WTC11 (cell line): ENCODE data around the gene PGGT1B. TPM values are rescaled to one million over a fixed set of nuclear protein-coding genes. Genes with fewer than 3 reads are reported as not detected.

ENCODE experiments used
- CREB1 ChIP-seq: sonication (generic); formaldehyde crosslinking; IDR thresholded peaks from 2 replicates; pipeline ENCODE4 v1.8.0; 2023; ENCODE audit warnings: mild to moderate bottlenecking, missing genetic modification reagents
- CREM ChIP-seq: sonication (generic); formaldehyde crosslinking; IDR thresholded peaks from 2 replicates; pipeline ENCODE4 v1.8.1; 2022; ENCODE audit warnings: mild to moderate bottlenecking, missing genetic modification reagents, moderate library complexity
- EMX1 ChIP-seq: fragments of 250-450 bp; sonication (Bioruptor Pico); IDR thresholded peaks from 2 replicates; pipeline ENCODE4 v1.8.0; 2021; ENCODE audit warnings: mild to moderate bottlenecking
- ESRRA ChIP-seq: sonication (generic); formaldehyde crosslinking; IDR thresholded peaks from 2 replicates; pipeline ENCODE4 v1.8.1; 2022; ENCODE audit warnings: mild to moderate bottlenecking, missing genetic modification reagents, borderline replicate concordance
- FOXP1 ChIP-seq: sonication (generic); formaldehyde crosslinking; IDR thresholded peaks from 2 replicates; pipeline ENCODE4 v1.8.0; 2022; ENCODE audit warnings: missing genetic modification reagents, mild to moderate bottlenecking, moderate library complexity, borderline replicate concordance
- GRHL2 ChIP-seq: fragments of 250-450 bp; sonication (Bioruptor Pico); IDR thresholded peaks from 2 replicates; pipeline ENCODE4 v1.8.0; 2022; ENCODE audit warnings: mild to moderate bottlenecking, moderate library complexity; ENCODE audit not compliant: insufficient replicate concordance, severe bottlenecking
- KAT7 ChIP-seq: sonication (generic); formaldehyde crosslinking; IDR thresholded peaks from 2 replicates; pipeline ENCODE4 v1.8.1; 2023; ENCODE audit warnings: missing genetic modification reagents, mild to moderate bottlenecking, borderline replicate concordance
- MYBL2 ChIP-seq: sonication (generic); formaldehyde crosslinking; IDR thresholded peaks from 2 replicates; pipeline ENCODE4 v1.8.1; 2023; ENCODE audit warnings: mild to moderate bottlenecking, moderate library complexity, missing genetic modification reagents
- NFYB ChIP-seq: sonication (generic); formaldehyde crosslinking; conservative IDR thresholded peaks from 2 replicates; pipeline ENCODE4 v1.8.0; 2022; ENCODE audit warnings: low read depth, missing genetic modification reagents
- TEAD4 ChIP-seq: sonication (generic); formaldehyde crosslinking; IDR thresholded peaks from 2 replicates; pipeline ENCODE4 v1.8.0; 2022; ENCODE audit warnings: mild to moderate bottlenecking, missing genetic modification reagents
- TP53 ChIP-seq: sonication (generic); formaldehyde crosslinking; IDR thresholded peaks from 2 replicates; pipeline ENCODE4 v1.8.1; 2023; ENCODE audit warnings: mild to moderate bottlenecking, missing genetic modification reagents
- total RNA-seq: library from RNA; stranded (reverse); gene quantifications from 3 replicates; pipeline ENCODE4 v1.2.3, GENCODE V29; 2021
- TF ChIP-seq, protein P1 (sequence below): sonication (generic); formaldehyde crosslinking; IDR thresholded peaks from 2 replicates; pipeline ENCODE4 v1.8.1; 2023; ENCODE audit warnings: mild to moderate bottlenecking, missing genetic modification reagents
- TF ChIP-seq, protein P2 (sequence below): sonication (generic); formaldehyde crosslinking; IDR thresholded peaks from 2 replicates; pipeline ENCODE4 v1.8.0; 2022; ENCODE audit warnings: mild to moderate bottlenecking, missing genetic modification reagents
- TF ChIP-seq, protein P3 (sequence below): sonication (generic); formaldehyde crosslinking; IDR thresholded peaks from 2 replicates; pipeline ENCODE4 v1.8.1; 2023; ENCODE audit warnings: mild to moderate bottlenecking, missing genetic modification reagents, borderline replicate concordance
- TF ChIP-seq, protein P4 (sequence below): sonication (generic); formaldehyde crosslinking; conservative IDR thresholded peaks from 2 replicates; pipeline ENCODE4 v1.8.1; 2023; ENCODE audit warnings: mild to moderate bottlenecking, low read depth, missing genetic modification reagents, moderate library complexity
- TF ChIP-seq, protein P5 (sequence below): sonication (generic); formaldehyde crosslinking; IDR thresholded peaks from 2 replicates; pipeline ENCODE4 v1.8.1; 2023; ENCODE audit warnings: mild to moderate bottlenecking, missing genetic modification reagents, moderate library complexity
- TF ChIP-seq, protein P6 (sequence below): sonication (generic); formaldehyde crosslinking; IDR thresholded peaks from 2 replicates; pipeline ENCODE4 v1.8.0; 2022; ENCODE audit warnings: mild to moderate bottlenecking, missing genetic modification reagents
- TF ChIP-seq, protein P7 (sequence below): sonication (generic); formaldehyde crosslinking; IDR thresholded peaks from 2 replicates; pipeline ENCODE4 v1.8.0; 2023; ENCODE audit warnings: mild to moderate bottlenecking, missing genetic modification reagents
- TF ChIP-seq, protein P8 (sequence below): sonication (generic); formaldehyde crosslinking; IDR thresholded peaks from 2 replicates; pipeline ENCODE4 v1.8.0; 2023; ENCODE audit warnings: missing genetic modification reagents
- TF ChIP-seq, protein P9 (sequence below): fragments of 250-450 bp; sonication (Bioruptor Pico); IDR thresholded peaks from 2 replicates; pipeline ENCODE4 v1.9.0; 2021; ENCODE audit warnings: moderate library complexity, mild to moderate bottlenecking, inconsistent platforms, borderline replicate concordance

PGGT1B gene
- total RNA-seq, 1 experiment from 2014 or later: 43.0 TPM

DNA sequence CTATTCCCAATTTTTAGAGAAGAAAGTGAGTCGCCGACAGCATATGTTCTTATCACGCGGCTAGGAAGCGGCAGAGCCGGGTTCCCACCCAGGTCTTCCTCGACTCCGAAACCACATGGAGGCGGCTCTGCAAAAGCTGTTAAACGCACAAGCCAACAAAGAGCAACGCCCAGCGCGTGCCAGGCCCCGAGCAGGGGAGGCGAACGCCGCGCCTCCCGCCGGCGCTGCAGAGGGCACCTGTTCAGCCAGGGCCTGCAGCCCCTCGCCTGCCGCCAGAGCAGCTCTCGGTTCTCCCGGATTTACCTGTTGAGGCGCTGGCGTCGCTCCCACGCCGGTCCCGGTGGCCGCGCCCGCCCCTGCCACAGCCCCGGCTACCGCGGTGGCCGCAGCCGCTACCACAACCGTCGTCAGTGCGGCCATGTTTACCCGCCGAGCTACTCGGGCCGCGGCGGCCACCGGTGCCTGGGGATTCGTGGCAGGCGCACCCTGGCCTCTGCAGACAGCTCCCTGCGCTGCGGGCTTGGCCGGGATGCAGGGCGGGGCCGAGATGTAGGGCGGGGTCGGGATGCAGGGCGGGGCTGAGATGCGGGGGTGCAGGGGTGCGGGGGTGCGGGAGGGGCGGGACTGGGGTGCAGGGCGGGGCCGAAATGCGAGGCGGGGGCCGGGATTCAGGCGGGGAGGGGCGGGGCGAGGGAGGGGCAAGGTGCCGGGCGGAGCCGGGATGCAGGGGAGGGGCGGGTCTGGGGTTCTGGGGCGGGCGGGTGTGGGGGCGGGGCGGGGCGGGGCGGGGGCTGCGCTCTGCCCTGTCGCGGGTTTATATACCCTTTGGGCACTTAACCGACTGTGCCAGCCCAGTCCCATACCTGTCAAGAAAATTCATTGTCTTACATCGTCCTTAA, 33.7 kb upstream of the PGGT1B start, which contains the start of gene CCDC112 (continued):
- TF ChIP-seq, protein P1, sequence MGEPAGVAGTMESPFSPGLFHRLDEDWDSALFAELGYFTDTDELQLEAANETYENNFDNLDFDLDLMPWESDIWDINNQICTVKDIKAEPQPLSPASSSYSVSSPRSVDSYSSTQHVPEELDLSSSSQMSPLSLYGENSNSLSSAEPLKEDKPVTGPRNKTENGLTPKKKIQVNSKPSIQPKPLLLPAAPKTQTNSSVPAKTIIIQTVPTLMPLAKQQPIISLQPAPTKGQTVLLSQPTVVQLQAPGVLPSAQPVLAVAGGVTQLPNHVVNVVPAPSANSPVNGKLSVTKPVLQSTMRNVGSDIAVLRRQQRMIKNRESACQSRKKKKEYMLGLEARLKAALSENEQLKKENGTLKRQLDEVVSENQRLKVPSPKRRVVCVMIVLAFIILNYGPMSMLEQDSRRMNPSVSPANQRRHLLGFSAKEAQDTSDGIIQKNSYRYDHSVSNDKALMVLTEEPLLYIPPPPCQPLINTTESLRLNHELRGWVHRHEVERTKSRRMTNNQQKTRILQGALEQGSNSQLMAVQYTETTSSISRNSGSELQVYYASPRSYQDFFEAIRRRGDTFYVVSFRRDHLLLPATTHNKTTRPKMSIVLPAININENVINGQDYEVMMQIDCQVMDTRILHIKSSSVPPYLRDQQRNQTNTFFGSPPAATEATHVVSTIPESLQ (CRISPR knock-in tag): no peak
- TF ChIP-seq FOXP1 (CRISPR knock-in tag) (peak; percentile 94), KAT7 (CRISPR knock-in tag) (0 out of 2 replicates have a peak, but pooled peaks have one; percentile 78), NFYB (0 out of 2 replicates have a peak, but pooled peaks have one; percentile 19), EMX1 (CRISPR knock-in tag) (no peak), CREM (CRISPR knock-in tag) (no peak), ESRRA (CRISPR knock-in tag) (0 out of 2 replicates have a peak, but pooled peaks have one; percentile 54), TEAD4 (0 out of 2 replicates have a peak, but pooled peaks have one; percentile 47), CREB1 (CRISPR knock-in tag) (no peak; the same call in 1 of the 2 replicates), TP53 (CRISPR knock-in tag) (peak; percentile 52; the same call in 1 of the 2 replicates), MYBL2 (CRISPR knock-in tag) (peak; percentile 87), GRHL2 (CRISPR knock-in tag) (no peak)
- TF ChIP-seq, protein P2, sequence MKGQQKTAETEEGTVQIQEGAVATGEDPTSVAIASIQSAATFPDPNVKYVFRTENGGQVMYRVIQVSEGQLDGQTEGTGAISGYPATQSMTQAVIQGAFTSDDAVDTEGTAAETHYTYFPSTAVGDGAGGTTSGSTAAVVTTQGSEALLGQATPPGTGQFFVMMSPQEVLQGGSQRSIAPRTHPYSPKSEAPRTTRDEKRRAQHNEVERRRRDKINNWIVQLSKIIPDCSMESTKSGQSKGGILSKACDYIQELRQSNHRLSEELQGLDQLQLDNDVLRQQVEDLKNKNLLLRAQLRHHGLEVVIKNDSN (CRISPR knock-in tag): peak; percentile 45; the same call in 1 of the 2 replicates
- TF ChIP-seq, protein P3, sequence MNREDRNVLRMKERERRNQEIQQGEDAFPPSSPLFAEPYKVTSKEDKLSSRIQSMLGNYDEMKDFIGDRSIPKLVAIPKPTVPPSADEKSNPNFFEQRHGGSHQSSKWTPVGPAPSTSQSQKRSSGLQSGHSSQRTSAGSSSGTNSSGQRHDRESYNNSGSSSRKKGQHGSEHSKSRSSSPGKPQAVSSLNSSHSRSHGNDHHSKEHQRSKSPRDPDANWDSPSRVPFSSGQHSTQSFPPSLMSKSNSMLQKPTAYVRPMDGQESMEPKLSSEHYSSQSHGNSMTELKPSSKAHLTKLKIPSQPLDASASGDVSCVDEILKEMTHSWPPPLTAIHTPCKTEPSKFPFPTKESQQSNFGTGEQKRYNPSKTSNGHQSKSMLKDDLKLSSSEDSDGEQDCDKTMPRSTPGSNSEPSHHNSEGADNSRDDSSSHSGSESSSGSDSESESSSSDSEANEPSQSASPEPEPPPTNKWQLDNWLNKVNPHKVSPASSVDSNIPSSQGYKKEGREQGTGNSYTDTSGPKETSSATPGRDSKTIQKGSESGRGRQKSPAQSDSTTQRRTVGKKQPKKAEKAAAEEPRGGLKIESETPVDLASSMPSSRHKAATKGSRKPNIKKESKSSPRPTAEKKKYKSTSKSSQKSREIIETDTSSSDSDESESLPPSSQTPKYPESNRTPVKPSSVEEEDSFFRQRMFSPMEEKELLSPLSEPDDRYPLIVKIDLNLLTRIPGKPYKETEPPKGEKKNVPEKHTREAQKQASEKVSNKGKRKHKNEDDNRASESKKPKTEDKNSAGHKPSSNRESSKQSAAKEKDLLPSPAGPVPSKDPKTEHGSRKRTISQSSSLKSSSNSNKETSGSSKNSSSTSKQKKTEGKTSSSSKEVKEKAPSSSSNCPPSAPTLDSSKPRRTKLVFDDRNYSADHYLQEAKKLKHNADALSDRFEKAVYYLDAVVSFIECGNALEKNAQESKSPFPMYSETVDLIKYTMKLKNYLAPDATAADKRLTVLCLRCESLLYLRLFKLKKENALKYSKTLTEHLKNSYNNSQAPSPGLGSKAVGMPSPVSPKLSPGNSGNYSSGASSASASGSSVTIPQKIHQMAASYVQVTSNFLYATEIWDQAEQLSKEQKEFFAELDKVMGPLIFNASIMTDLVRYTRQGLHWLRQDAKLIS: peak; percentile 73; the same call in 1 of the 2 replicates
- TF ChIP-seq, protein P4, sequence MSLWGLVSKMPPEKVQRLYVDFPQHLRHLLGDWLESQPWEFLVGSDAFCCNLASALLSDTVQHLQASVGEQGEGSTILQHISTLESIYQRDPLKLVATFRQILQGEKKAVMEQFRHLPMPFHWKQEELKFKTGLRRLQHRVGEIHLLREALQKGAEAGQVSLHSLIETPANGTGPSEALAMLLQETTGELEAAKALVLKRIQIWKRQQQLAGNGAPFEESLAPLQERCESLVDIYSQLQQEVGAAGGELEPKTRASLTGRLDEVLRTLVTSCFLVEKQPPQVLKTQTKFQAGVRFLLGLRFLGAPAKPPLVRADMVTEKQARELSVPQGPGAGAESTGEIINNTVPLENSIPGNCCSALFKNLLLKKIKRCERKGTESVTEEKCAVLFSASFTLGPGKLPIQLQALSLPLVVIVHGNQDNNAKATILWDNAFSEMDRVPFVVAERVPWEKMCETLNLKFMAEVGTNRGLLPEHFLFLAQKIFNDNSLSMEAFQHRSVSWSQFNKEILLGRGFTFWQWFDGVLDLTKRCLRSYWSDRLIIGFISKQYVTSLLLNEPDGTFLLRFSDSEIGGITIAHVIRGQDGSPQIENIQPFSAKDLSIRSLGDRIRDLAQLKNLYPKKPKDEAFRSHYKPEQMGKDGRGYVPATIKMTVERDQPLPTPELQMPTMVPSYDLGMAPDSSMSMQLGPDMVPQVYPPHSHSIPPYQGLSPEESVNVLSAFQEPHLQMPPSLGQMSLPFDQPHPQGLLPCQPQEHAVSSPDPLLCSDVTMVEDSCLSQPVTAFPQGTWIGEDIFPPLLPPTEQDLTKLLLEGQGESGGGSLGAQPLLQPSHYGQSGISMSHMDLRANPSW (CRISPR knock-in tag): no peak
- TF ChIP-seq, protein P5, sequence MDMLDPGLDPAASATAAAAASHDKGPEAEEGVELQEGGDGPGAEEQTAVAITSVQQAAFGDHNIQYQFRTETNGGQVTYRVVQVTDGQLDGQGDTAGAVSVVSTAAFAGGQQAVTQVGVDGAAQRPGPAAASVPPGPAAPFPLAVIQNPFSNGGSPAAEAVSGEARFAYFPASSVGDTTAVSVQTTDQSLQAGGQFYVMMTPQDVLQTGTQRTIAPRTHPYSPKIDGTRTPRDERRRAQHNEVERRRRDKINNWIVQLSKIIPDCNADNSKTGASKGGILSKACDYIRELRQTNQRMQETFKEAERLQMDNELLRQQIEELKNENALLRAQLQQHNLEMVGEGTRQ (CRISPR knock-in tag): no peak
- TF ChIP-seq, protein P6, sequence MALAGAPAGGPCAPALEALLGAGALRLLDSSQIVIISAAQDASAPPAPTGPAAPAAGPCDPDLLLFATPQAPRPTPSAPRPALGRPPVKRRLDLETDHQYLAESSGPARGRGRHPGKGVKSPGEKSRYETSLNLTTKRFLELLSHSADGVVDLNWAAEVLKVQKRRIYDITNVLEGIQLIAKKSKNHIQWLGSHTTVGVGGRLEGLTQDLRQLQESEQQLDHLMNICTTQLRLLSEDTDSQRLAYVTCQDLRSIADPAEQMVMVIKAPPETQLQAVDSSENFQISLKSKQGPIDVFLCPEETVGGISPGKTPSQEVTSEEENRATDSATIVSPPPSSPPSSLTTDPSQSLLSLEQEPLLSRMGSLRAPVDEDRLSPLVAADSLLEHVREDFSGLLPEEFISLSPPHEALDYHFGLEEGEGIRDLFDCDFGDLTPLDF (CRISPR knock-in tag): no peak; the same call in 1 of the 2 replicates
- TF ChIP-seq, protein P7, sequence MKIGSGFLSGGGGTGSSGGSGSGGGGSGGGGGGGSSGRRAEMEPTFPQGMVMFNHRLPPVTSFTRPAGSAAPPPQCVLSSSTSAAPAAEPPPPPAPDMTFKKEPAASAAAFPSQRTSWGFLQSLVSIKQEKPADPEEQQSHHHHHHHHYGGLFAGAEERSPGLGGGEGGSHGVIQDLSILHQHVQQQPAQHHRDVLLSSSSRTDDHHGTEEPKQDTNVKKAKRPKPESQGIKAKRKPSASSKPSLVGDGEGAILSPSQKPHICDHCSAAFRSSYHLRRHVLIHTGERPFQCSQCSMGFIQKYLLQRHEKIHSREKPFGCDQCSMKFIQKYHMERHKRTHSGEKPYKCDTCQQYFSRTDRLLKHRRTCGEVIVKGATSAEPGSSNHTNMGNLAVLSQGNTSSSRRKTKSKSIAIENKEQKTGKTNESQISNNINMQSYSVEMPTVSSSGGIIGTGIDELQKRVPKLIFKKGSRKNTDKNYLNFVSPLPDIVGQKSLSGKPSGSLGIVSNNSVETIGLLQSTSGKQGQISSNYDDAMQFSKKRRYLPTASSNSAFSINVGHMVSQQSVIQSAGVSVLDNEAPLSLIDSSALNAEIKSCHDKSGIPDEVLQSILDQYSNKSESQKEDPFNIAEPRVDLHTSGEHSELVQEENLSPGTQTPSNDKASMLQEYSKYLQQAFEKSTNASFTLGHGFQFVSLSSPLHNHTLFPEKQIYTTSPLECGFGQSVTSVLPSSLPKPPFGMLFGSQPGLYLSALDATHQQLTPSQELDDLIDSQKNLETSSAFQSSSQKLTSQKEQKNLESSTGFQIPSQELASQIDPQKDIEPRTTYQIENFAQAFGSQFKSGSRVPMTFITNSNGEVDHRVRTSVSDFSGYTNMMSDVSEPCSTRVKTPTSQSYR: no peak
- TF ChIP-seq, protein P8, sequence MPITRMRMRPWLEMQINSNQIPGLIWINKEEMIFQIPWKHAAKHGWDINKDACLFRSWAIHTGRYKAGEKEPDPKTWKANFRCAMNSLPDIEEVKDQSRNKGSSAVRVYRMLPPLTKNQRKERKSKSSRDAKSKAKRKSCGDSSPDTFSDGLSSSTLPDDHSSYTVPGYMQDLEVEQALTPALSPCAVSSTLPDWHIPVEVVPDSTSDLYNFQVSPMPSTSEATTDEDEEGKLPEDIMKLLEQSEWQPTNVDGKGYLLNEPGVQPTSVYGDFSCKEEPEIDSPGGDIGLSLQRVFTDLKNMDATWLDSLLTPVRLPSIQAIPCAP (CRISPR knock-in tag): no peak
- TF ChIP-seq, protein P9, sequence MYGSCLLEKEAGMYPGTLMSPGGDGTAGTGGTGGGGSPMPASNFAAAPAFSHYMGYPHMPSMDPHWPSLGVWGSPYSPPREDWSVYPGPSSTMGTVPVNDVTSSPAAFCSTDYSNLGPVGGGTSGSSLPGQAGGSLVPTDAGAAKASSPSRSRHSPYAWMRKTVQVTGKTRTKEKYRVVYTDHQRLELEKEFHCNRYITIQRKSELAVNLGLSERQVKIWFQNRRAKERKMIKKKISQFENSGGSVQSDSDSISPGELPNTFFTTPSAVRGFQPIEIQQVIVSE (CRISPR knock-in tag): no peak
